Measurements from ENCODE around the gene HNRNPC. TPM values are rescaled to one million over a fixed set of nuclear protein-coding genes. Genes with fewer than 3 reads are reported as not detected.

The HNRNPC gene
- total RNA-seq, 1 experiment from 2014 or later = 843 TPM

GRCh38 chr14:21262410-21262809, 6.8 kb downstream of the HNRNPC start (continued):
- TF ChIP-seq ZBTB33 (IDR thresholded peaks at IDR 0.05; ENCODE audit: extremely low read depth, insufficient replicate concordance, low read length) (no peak), EGR1 (IDR thresholded peaks at IDR 0.05; ENCODE audit: low read depth) (no peak)

- Histone ChIP-seq H4K20me1 (ENCODE audit: insufficient read depth) (peaks cover 84% of the 10 kb centered on the region), H3K4me3 (replicated peaks in 1 of 2; ENCODE audit: low read depth in 1 of 2, low read length in 2 of 2) (no peak overlapping the region), H3K9me3 (ENCODE audit: control insufficient read depth in 1 of 2, insufficient read depth in 1 of 2, low read depth in 1 of 2, low read length in 2 of 2) (no peaks in the 10 kb centered on the region), H3K27me3 (ENCODE audit: insufficient read depth, low read length) (no peaks in the 10 kb centered on the region), H3K79me2 (ENCODE audit: insufficient read depth, low read length) (peaks cover 100% of the 10 kb centered on the region), H3K27ac (ENCODE audit: low read depth, low read length) (no peak overlapping the region), H3K36me3 (ENCODE audit: control insufficient read depth in 1 of 2, insufficient read depth in 2 of 2, low read length in 2 of 2) (peaks cover 71 to 79% of the 10 kb centered on the region in 2 experiments), H3K4me1 (ENCODE audit: control insufficient read depth in 1 of 2, insufficient read depth in 2 of 2, low read length in 2 of 2) (peaks cover 7 to 29% of the 10 kb centered on the region in 2 experiments), H3K9me2 (ENCODE audit: insufficient read depth) (no peaks in the 10 kb centered on the region), H3K4me2 (ENCODE audit: low read length) (no peak overlapping the region), H3K9ac (ENCODE audit: low read length) (no peak overlapping the region), H2AFZ (ENCODE audit: low read depth, low read length, poor library complexity, severe bottlenecking) (no peak overlapping the region)
- BruUV-seq (replicated peaks) = no TSS peak
- DNase-seq (ENCODE audit: low read depth, low spot score) (no peak), ATAC-seq (no peak)
- ChIA-PET RAD21 (ENCODE audit: low non-redundant PET in 1 of 2, low total read pairs in 2 of 2, uncharacterized antibody in 2 of 2, unreplicated experiment in 2 of 2) (no interaction called here), POLR2A (no interaction called here), CTCF (no interaction called here)
- intact Hi-C loops (cut with micrococcal nuclease) = no loop called here
- TF ChIP-seq POLR2AphosphoS5 (IDR thresholded peaks at IDR 0.05; ENCODE audit: low read depth, low read length) (no peak), TCF7L2 (IDR thresholded peaks at IDR 0.05; ENCODE audit: borderline replicate concordance, extremely low read depth, insufficient read depth, insufficient read length) (no peak), POLR2A (IDR thresholded peaks at IDR 0.05; ENCODE audit: borderline replicate concordance, extremely low read depth, insufficient read depth, insufficient read length) (no peak), FOSL1 (IDR thresholded peaks at IDR 0.05; ENCODE audit: low read depth) (no peak), MAX (IDR thresholded peaks at IDR 0.05) (no peak), ZFX (IDR thresholded peaks at IDR 0.05) (no peak), EGR1 (IDR thresholded peaks at IDR 0.05; ENCODE audit: low read depth) (no peak), ELF1 (IDR thresholded peaks at IDR 0.05; ENCODE audit: borderline replicate concordance, low read depth) (no peak), CEBPB (IDR thresholded peaks at IDR 0.05; ENCODE audit: low read depth) (no peak), REST (IDR thresholded peaks at IDR 0.05; ENCODE audit: low read depth) (no peak), YY1 (IDR thresholded peaks at IDR 0.05; ENCODE audit: extremely low read depth, insufficient replicate concordance, low read depth, low read length) (no peak), SIN3A (IDR thresholded peaks at IDR 0.05; ENCODE audit: low read depth) (no peak), CBX3 (IDR thresholded peaks at IDR 0.05; ENCODE audit: low read depth) (no peak), SP1 (IDR thresholded peaks at IDR 0.05; ENCODE audit: low read depth) (no peak), JUND (IDR thresholded peaks at IDR 0.05) (no peak), RAD21 (IDR thresholded peaks at IDR 0.05; ENCODE audit: low read depth) (no peak), EZH2 (IDR thresholded peaks at IDR 0.05) (no peak), ATF3 (IDR thresholded peaks at IDR 0.05) (no peak), ZBTB33 (IDR thresholded peaks at IDR 0.05; ENCODE audit: extremely low read depth, insufficient replicate concordance, low read length) (no peak), EZH2phosphoT487 (IDR thresholded peaks at IDR 0.05; ENCODE audit: borderline replicate concordance) (no peak)
Measured at GRCh38 chr14:21261824-21262223, 7.4 kb downstream of the HNRNPC start.

Measured in HCT116 (cell line).